Stimulated activated CD8-positive, alpha-beta memory T cell treated with anti-CD3 and anti-CD28 coated beads, Interleukin-12 subunit alpha, Interleukin-12 subunit beta, amount 100 ng/mL, for 1 hour (primary cell): Measurements from ENCODE around the gene TEN1.
A peak's percentile ranks its signal among the peaks of the same experiment; 100 is the strongest.

Experiments used
- DNase-seq: peaks from one replicate; pipeline ENCODE4 v3.0.0-alpha.2; 2020; ENCODE audit warnings: low read depth

TEN1 gene

DNA sequence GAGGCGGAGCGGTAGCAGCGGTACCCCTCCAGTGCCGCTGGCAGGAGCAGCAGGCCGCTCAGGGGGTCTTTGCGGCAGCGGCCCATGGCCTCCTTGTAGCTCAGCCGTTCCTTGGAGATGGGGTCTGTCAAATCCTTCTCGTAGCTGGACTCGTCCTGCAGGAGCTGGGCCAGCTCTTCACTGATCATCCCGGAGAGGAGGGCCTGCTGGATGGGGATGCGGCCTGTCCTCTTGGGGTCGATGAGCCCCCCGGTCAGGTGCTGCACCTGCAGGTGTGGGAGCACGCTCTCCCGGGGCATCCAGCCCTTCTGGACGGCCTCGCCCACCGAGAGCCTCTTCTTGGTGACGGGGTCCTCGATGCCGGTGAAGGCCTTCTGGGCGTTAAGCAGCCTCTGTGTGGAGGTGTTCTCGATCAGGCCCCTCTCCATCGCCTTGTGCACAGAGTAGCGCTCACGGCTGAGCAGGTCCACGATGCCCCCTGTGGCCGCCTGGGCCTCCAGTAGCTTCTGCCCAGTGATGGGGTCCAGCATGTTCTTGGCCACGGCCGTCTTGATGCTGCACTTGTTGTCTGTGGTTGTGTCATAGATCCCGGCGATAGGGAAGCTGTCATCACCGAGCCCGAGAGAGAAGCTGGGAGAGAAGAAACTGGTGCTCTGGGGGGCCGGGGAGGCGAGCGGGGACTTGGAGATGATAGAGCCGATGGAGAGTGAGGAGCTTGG is 28.2 kb downstream of the TEN1 start:
- DNase-seq, result no peak

GRCh38 chr17:76007850-76008165 is 28.8 kb downstream of the TEN1 start:
- DNase-seq, result no peak

DNA sequence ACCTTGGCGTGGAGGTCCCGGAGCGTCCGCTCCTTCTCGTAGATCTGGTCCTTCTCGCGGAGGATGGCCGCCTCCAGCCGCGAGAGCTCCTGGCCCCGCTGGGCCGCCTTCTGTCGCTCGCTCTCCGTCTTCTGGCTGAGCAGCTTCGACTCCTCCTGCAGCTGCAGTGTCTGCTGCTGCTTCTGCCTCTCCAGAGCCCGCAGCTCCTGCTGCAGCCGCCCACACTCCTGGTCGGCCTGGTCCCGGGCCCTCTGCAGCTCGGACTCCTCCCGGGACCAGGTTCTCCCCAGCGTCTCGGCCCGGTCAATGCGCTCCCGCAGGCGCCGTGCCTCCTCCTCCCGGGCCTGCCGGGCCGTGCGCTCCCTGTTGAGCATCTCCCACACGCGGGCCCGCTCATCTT is 29.2 kb downstream of the TEN1 start:
- DNase-seq, result no peak

DNA sequence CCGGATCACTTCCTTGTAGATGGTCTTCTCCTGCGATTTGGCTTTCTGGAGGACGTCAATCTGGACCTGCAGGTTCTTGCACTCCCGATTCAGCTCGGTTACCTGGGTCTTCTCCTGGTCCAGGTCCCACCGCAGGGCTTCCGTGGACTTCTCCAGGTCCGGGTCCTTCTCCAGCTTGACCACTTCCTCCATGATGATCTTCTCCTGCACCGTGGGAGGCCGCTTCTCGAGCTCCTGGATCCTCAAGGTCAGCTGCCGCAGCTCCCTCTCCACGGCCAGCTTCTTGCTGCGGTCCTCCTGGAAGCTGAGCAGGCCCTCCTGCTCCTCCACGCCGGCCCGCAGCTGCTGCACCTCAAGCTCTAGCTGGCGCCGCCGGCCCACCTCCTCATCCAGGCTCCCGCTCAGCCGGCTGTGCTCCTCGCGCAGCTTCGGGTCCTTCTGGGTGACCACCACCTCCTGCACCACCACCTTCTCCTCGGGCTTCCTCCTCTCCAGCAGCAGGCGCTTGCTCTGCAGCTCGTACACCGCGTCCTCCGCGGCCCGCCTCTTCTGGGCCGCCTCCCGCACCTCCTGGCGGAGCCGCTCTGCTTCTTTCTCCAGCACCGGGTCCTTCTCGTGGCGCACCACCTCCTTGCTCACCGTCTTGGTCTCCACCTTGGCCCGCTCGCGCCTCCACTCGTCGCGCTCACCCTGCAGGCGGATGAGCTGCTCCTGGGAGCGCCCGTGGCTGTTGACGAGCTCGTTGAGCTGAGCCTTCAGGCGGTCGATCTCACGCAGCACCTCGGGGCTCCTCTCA is 29.8 kb downstream of the TEN1 start:
- DNase-seq, result no peak

DNA sequence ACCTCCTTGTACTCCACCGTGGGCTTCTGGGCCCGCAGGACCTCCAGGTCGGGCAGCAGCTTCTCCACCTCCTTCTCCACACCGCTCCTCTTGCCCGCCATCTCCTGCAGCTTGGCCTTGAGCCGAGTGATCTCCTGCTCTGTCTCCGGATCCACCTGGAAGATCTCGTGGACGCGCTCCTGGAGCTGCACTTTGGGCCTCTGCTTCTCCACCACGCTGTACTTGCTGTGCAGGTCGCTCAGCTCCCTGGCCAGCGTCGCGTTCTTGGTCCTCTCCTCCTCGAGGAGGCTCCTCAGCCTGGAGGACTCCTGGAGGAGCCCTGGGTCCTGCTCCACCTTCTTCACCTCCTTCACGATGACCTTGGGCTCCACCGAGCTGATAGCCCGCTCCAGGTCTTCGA is 30.4 kb downstream of the TEN1 start:
- no peak for DNase-seq

DNA sequence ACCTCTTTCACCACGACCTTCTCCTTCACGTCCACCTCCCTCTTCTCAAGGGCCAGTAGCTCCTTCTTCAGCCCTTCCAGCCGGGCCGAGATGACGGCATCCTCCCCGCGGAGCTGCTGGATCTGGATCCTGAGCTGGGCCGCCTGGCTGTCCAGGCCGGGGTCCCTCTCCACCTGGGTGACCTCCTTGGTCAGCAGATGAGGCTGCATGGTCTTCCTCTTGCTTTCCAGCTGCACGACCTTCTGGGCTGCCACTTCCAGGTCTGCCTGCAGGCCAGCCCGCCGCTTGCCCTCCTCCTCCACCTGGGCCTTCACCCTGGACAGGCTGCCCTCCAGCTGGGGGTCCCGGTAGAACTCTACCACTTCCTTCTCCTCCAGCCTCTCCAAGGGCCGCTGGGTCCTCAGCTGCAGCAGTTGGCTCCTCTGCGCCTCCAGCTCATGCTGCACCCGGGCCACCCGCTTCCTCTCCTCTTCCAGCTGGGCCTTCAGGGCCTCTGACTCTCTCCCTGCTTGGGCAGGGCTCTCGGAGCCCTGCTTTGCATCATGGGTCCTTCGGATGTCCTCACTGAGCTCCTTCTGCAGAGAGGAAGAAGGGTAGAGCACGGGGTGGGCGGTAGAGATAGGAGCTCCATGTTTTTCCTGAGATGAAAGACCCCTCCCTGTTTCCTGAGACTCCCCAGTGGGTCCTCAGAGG is 31.1 kb downstream of the TEN1 start:
- DNase-seq, result no peak

DNA sequence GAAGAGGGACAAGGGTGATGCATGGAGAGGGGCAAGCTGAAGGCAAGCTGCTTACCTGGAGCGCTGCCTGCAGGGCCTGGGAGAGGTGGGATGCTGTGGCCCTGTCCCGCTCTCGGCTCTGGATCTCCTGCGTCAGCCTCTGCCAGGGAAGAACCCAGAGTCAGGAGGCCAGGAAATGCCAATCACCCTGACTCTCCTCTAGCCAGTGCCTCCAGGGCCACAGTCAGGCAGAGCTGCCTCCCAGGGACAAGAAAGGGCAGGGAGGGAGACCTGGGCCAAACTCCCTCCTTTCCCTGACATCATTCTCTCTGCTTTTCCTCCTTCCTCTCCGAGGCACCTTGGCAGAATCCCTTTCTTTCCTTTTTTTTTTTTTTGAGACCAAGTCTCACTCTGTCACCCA is 32.9 kb downstream of the TEN1 start:
- DNase-seq, result no peak

- DNase-seq, result no peak
Measured at GRCh38 chr17:76013377-76013932, 34.4 kb downstream of the TEN1 start.

- DNase-seq, result peak; percentile 60
Measured at GRCh38 chr17:76014100-76014924, 35.3 kb downstream of the TEN1 start.

GRCh38 chr17:76014925-76015261 is 35.9 kb downstream of the TEN1 start:
- DNase-seq, result no peak

GRCh38 chr17:76017481-76018339 is 38.7 kb downstream of the TEN1 start:
- DNase-seq, result no peak

DNA sequence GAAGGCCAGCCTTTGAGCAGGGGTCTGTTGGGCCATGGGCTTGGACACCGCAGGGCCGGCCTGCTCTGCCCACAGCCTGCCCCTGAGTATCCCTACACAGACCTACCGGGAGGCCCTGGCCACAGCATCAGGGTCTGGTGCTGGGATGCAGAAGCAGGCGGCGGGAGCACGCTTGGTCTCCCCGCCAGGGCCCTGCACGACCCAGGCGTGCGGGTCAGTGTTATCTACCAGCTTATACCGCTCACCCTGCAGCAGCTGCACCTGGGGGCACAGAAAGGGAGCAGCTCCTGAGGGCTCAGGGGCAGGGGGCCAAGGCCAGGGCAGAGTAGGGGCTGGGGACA is 39.3 kb downstream of the TEN1 start:
- DNase-seq, result no peak

- no peak for DNase-seq
Measured at GRCh38 chr17:76018801-76019200, 39.8 kb downstream of the TEN1 start.

- DNase-seq, result no peak
Measured at GRCh38 chr17:76019833-76020467, 40.9 kb downstream of the TEN1 start.

DNA sequence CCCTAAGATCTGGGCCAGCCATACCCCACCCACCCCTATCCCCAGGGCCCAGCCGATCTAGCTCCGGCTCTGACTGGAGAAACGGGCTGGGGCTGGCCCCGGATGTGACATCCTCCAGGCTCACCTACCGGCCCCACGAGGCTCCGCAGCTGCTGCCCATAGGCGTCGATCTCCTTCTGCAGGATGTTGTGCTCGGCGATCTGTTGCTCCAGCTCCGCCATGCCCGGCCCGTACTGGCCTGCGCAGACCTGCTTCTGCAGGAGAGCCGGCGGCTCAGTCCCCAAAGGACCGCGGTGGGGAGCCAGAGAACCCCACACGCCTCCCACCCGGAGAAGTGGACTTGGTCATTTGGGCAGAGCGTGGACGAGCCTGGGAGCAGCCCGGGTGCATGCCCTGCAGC is 43.2 kb downstream of the TEN1 start:
- DNase-seq, result no peak

DNA sequence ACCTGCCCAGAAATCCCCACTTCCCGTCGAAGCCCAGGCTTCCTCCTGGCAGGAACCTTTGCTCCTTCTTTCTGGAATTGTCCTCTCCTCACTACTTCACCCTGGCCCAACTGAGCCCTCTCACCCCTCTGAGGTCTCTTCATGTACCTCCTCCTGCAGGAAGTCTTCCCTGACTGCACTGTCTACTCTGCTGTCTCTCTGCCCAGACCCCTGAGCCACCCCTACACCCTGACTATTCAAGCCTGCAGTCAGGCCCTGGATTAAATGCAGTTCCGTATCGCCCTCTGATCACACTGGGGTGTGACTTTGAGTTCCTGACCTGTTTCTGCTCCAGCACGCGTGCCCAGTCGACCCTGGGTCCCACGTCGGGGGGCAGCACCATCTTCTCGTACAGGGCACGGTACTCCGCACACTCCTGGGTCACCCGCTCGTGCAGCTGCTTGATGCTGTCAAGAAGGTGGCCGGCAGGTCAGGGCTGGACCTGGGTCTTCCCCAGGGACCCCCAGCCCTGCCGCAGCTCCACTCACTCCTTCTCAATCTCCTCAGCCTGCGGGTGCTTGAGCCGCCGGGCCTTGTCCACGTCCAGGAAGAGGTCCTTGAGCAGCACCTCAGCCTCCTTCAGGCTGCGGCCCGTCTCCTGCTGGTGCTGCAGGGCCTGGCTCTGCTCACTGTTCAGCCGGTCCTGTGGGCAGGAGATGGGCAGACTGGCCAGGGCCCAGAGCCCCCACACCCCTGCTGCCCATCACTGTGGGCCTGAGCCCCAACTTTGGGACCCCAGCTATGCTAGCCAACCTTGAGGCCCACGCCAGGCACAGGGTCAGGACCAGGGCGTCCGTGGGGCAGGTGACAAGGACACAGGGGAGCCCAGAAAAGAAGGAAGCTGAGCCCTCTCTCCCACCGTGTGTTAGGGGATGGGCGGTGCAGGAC is 44.2 kb downstream of the TEN1 start:
- no peak for DNase-seq

DNA sequence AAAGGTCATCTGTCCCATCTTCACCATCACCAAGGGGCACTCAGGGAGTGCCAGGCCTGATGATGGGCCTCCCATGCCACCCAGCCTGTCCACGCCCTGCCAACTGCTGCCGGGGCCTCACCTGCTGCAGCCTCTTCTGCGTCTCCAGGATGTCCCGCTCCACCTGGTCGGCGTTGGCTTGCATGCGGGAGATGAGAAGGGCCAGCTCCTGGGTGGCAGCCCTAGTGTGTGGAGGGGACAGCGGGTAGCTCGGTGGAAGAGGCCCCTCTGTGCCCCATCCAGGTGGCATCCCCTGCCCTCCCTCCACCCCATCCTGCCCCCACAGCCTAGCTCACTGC is 44.8 kb downstream of the TEN1 start:
- no peak for DNase-seq

DNA sequence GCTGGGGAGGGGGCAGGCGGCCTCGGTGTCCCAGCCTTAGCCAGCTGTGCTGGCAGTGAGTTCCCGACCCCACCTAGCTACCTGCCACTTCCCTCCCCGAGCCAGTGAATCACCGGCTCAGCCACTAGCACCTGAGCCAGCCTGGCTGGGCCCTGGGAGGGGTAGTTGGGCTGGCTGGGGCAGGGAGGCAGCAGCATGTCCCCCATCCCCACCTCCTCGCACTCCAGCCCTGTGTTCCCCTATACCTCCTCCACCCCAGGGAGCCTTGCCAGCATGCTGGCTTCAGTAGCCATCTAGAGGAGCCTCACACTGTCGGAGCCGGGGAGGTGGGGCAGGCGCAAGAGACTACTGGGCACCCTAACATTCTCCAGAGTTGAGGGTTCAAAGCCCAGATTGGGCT is 45.3 kb downstream of the TEN1 start:
- DNase-seq, result no peak

- DNase-seq, result no peak
Measured at GRCh38 chr17:76025294-76025693, 46.3 kb downstream of the TEN1 start.

GRCh38 chr17:76026714-76027158 is 47.7 kb downstream of the TEN1 start:
- DNase-seq, result no peak
